ENCODE measurements around the gene SORCS2. TPM values are rescaled to one million over a fixed set of nuclear protein-coding genes. Genes with fewer than 3 reads are reported as not detected.

SORCS2 gene
- total and polyA plus RNA-seq, 2 experiments from 2014 or later: 0.92 to 6.9 TPM

DNA sequence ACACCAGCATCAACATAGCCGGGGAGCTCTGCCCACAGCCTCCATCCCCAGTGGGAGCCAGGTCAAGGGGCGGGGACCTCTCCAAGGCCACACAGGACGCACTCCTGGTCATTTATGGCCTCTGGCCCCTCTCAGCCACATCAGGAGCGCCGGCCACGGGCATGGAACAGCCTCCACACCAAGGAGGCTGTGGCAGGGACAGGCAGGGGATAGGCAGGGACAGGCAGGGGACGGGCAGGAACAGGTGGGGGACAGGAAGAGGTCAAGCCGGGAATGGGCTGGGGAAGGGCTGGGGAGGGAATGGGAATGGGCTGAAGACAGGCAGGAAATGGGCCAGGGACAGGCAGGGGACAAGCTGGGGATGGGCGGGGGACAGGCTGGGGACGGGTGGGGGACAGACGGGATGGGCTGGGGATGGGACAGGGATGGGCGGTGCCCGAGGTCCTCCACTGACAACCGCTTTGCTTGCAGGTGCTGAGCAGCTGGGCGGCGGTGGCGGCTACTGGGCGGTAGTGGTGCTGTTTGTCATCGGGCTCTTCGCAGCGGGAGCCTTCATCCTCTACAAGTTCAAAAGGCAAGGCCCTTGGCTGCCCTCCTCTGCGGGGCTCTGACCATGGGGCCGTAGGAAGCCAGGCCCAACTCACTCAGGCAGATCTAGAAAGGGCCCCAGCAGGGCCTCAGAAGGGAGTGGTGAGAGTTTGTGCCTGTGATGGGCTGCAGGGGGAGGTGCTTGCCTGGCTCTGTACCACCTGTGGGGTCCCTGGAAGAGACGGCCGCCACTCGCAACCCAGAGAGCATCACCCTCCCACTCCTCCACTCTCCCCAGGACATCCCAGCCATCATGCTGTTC, 541.7 kb downstream of the SORCS2 start:
- TF ChIP-seq, protein P1, sequence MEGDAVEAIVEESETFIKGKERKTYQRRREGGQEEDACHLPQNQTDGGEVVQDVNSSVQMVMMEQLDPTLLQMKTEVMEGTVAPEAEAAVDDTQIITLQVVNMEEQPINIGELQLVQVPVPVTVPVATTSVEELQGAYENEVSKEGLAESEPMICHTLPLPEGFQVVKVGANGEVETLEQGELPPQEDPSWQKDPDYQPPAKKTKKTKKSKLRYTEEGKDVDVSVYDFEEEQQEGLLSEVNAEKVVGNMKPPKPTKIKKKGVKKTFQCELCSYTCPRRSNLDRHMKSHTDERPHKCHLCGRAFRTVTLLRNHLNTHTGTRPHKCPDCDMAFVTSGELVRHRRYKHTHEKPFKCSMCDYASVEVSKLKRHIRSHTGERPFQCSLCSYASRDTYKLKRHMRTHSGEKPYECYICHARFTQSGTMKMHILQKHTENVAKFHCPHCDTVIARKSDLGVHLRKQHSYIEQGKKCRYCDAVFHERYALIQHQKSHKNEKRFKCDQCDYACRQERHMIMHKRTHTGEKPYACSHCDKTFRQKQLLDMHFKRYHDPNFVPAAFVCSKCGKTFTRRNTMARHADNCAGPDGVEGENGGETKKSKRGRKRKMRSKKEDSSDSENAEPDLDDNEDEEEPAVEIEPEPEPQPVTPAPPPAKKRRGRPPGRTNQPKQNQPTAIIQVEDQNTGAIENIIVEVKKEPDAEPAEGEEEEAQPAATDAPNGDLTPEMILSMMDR (IDR thresholded peaks at IDR 0.05; ENCODE audit: low read depth, low read length): no peak
- no peaks in the 10 kb centered on the region for H3K9me3 ChIP-seq (ENCODE audit: low read depth)
- no peak overlapping the region for H3K27ac ChIP-seq
- no peak for DNase-seq (ENCODE audit: low read depth in 1 of 2, low spot score in 1 of 2)
- H3K4me3 ChIP-seq: no peak overlapping the region
- no peaks in the 10 kb centered on the region for H3K36me3 ChIP-seq
- no peaks in the 10 kb centered on the region for H3K4me1 ChIP-seq (ENCODE audit: low read depth)
- no peaks in the 10 kb centered on the region for H3K27me3 ChIP-seq

DNA sequence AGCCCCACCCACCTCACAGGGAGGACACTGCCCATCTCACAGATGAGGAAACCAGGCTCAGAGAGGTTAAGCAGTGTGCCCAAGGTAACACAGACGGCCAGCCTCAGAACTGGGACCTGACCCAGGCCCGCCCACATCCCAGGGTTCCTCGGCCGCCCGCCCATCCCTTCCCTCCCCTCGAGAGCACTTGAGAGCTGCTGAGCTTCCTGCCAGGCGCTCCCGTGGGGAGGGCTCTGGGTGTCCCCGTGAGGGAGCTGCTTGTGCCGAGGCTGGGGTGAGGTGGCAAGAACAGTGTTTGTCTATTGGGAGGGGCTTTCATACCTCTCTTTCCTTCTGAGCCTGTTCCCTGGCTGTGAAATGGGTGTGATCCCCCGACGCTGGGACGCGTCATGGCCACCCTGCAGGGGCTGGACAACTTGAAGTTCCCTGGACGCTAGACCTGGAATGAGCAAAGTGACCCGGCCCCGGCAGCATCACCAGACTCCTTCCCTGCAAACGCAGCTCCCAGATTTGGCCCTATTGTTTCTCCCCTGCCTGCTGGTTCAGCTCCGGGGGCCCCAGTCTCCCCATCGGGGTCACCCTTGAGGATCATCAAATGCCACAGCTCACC, 542.4 kb downstream of the SORCS2 start:
- H3K36me3 ChIP-seq: no peaks in the 10 kb centered on the region
- H3K27ac ChIP-seq: no peak overlapping the region
- no peaks in the 10 kb centered on the region for H3K9me3 ChIP-seq (ENCODE audit: low read depth)
- no peak for DNase-seq (ENCODE audit: low read depth in 1 of 2, low spot score in 1 of 2)
- TF ChIP-seq, protein P1 (IDR thresholded peaks at IDR 0.05; ENCODE audit: low read depth, low read length): no peak
- no peak overlapping the region for H3K4me3 ChIP-seq
- no peaks in the 10 kb centered on the region for H3K27me3 ChIP-seq
- no peaks in the 10 kb centered on the region for H3K4me1 ChIP-seq (ENCODE audit: low read depth)

DNA sequence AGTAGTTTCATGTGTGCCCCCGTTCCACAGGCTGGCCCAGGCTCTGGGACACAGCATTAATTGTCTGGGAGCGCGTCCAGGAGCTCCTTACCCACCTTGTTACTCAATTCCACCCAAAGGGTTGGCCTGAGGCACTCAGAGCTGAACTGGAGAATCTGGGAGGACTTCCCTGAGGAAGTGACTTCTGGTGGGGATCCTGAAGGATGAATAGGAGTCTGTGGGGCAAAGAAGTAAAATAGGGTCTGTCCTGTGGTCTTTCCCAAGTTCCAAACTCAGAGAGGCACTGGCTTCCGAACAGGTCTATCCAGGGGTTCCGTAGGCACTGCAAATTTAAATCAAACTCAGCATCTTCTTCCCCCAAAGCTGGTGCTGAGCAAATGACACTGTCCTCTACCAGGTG, 543.1 kb downstream of the SORCS2 start:
- H3K27me3 ChIP-seq: no peaks in the 10 kb centered on the region
- H3K4me1 ChIP-seq (ENCODE audit: low read depth): no peaks in the 10 kb centered on the region
- no peak overlapping the region for H3K4me3 ChIP-seq
- no peak for DNase-seq (ENCODE audit: low read depth in 1 of 2, low spot score in 1 of 2)
- H3K36me3 ChIP-seq: no peaks in the 10 kb centered on the region
- TF ChIP-seq, protein P1 (IDR thresholded peaks at IDR 0.05; ENCODE audit: low read depth, low read length): no peak
- no peak overlapping the region for H3K27ac ChIP-seq
- H3K9me3 ChIP-seq (ENCODE audit: low read depth): no peaks in the 10 kb centered on the region

DNA sequence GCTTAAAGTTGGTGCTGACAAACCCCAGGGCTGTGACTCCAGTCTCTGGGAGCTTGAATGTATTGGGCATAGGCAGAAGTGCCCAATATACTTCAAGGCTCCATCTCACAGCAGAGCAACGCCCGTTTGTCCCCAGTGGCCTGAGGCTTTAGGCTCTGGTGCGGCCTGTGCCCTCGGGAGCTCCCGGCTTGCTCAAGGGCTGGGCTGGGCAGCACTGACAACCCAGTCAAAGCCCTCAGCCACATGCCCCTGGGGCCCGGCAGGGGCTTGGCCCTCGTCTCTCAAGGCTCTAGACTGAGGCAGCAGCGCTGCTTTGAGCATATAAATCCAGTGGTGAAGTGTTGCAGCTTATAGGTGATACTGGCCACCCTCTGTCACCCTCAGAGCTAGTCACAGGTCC, 543.6 kb downstream of the SORCS2 start:
- no peaks in the 10 kb centered on the region for H3K9me3 ChIP-seq (ENCODE audit: low read depth)
- no peaks in the 10 kb centered on the region for H3K4me1 ChIP-seq (ENCODE audit: low read depth)
- TF ChIP-seq, protein P1 (IDR thresholded peaks at IDR 0.05; ENCODE audit: low read depth, low read length): no peak
- no peak for DNase-seq (ENCODE audit: low read depth in 1 of 2, low spot score in 1 of 2)
- no peak overlapping the region for H3K27ac ChIP-seq
- H3K27me3 ChIP-seq: no peaks in the 10 kb centered on the region
- no peak overlapping the region for H3K4me3 ChIP-seq
- no peaks in the 10 kb centered on the region for H3K36me3 ChIP-seq

DNA sequence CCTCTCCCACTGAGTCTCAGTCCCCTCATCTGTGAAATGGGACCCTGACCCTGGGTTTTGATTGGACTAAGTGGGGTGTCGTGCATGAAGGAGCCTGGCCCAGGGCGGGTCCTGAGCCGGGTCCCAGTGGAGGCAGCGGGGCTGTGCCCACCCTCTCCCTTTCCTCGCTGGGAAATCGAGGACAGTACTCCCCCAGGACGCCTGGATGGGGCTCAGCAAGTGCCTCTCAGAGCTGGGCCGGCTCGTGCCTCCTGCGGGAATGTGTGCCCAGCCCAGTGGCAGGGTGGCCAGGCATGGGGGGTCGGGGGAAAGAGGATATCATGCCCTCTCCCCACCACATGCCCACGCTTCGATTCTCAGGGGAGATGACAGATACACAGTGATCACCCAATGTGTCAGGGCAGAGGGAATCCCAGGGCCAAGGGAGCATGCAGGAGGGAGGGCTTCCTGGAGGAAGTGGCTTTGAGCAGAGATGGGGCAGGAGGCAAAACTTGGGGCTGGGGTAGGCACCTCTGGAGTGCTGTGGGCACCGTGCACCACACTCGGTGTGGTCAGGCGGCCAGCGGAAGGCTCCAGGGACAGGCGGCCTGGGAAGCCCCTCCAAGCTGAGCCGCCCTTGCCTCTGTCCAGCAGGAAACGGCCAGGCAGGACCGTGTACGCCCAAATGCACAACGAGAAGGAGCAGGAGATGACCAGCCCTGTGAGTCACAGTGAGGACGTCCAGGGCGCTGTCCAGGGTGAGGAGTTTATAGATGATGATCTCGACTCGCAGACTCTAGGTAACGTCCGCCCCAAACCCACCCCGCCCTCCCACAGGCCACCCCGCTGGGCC, 544.3 kb downstream of the SORCS2 start:
- Histone ChIP-seq H3K4me3 (no peak overlapping the region), H3K36me3 (no peaks in the 10 kb centered on the region), H3K27me3 (no peaks in the 10 kb centered on the region), H3K4me1 (ENCODE audit: low read depth) (no peaks in the 10 kb centered on the region), H3K9me3 (ENCODE audit: low read depth) (no peaks in the 10 kb centered on the region), H3K27ac (no peak overlapping the region)
- TF ChIP-seq, protein P1 (IDR thresholded peaks at IDR 0.05; ENCODE audit: low read depth, low read length): no peak
- peak; percentile 30 to 40 for DNase-seq (ENCODE audit: low read depth in 1 of 2, low spot score in 1 of 2)

All from cardiac muscle cell (in vitro differentiated cells and primary cell).